SK-N-SH treated with all-trans-retinoic acid at 6 μM for 48 hours (cell line): Measurements from ENCODE around the gene PSAP.

Experiments
- GLIS3 ChIP-seq: fragments of 250-450 bp; sonication (Bioruptor Pico); IDR thresholded peaks from 2 replicates; pipeline ENCODE4 v1.5.0; 2020; ENCODE audit warnings: mild to moderate bottlenecking, moderate library complexity
- ISL1 ChIP-seq: fragments of 250-450 bp; sonication (Bioruptor Pico); IDR thresholded peaks from 2 replicates; pipeline ENCODE4 v2.1.2; 2022; ENCODE audit warnings: mild to moderate bottlenecking, moderate library complexity
- PPARA ChIP-seq: fragments of 250-450 bp; sonication (Bioruptor Pico); IDR thresholded peaks from 2 replicates; pipeline ENCODE4 v1.5.0; 2020; ENCODE audit warnings: mild to moderate bottlenecking, borderline replicate concordance
- TCF4 ChIP-seq: fragments of 250-450 bp; sonication (Bioruptor Pico); IDR thresholded peaks from 2 replicates; pipeline ENCODE4 v1.8.0; 2021; ENCODE audit warnings: mild to moderate bottlenecking, moderate library complexity, borderline replicate concordance
- ZFP30 ChIP-seq: fragments of 450-650 bp; formaldehyde crosslinking; IDR thresholded peaks from 2 replicates; pipeline ENCODE4 v1.5.0; 2022; ENCODE audit warnings: mild to moderate bottlenecking, moderate library complexity
- TF ChIP-seq, protein P1 (sequence below): fragments of 250-450 bp; sonication (Bioruptor Pico); IDR thresholded peaks from 2 replicates; pipeline ENCODE4 v1.8.0; 2020; ENCODE audit warnings: mild to moderate bottlenecking, moderate library complexity, borderline replicate concordance

GRCh38 chr10:71825217-71825616 lies 25.8 kb downstream of the PSAP start:
- TF ChIP-seq TCF4 (CRISPR knock-in tag) (no peak), ZFP30 (CRISPR knock-in tag) (no peak), ISL1 (no peak), GLIS3 (CRISPR knock-in tag) (no peak), PPARA (CRISPR knock-in tag) (no peak)
- TF ChIP-seq, protein P1, sequence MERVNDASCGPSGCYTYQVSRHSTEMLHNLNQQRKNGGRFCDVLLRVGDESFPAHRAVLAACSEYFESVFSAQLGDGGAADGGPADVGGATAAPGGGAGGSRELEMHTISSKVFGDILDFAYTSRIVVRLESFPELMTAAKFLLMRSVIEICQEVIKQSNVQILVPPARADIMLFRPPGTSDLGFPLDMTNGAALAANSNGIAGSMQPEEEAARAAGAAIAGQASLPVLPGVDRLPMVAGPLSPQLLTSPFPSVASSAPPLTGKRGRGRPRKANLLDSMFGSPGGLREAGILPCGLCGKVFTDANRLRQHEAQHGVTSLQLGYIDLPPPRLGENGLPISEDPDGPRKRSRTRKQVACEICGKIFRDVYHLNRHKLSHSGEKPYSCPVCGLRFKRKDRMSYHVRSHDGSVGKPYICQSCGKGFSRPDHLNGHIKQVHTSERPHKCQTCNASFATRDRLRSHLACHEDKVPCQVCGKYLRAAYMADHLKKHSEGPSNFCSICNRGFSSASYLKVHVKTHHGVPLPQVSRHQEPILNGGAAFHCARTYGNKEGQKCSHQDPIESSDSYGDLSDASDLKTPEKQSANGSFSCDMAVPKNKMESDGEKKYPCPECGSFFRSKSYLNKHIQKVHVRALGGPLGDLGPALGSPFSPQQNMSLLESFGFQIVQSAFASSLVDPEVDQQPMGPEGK = no peak
